Astrocyte of the cerebellum (primary cell): ENCODE measurements around the gene PPM1E.

Experiments
- DNase-seq: peaks from one replicate; pipeline ENCODE4 v3.0.0-alpha.2; 2011; ENCODE audit warnings: low read depth
- H3K4me3 ChIP-seq: 2 replicates; pipeline ENCODE4 v1.5.1; 2011; ENCODE audit warnings: mild to moderate bottlenecking, low read depth, low read length, moderate library complexity
- in situ Hi-C: cut with HindIII; loops from 2 replicates; pipeline ENCODE4 v1.10.0; 2017; ENCODE audit warnings: low sequenced_read_pairs
- TF ChIP-seq, protein P1 (sequence below): IDR thresholded peaks from 2 replicates; pipeline ENCODE4 v1.5.1; 2012; ENCODE audit warnings: low read length, low read depth, moderate library complexity, mild to moderate bottlenecking; ENCODE audit errors: missing control alignments

Gene PPM1E

GRCh38 chr17:58918072-58918471 is 162.4 kb downstream of the PPM1E start:
- no peak overlapping the region for H3K4me3 ChIP-seq
- TF ChIP-seq, protein P1, sequence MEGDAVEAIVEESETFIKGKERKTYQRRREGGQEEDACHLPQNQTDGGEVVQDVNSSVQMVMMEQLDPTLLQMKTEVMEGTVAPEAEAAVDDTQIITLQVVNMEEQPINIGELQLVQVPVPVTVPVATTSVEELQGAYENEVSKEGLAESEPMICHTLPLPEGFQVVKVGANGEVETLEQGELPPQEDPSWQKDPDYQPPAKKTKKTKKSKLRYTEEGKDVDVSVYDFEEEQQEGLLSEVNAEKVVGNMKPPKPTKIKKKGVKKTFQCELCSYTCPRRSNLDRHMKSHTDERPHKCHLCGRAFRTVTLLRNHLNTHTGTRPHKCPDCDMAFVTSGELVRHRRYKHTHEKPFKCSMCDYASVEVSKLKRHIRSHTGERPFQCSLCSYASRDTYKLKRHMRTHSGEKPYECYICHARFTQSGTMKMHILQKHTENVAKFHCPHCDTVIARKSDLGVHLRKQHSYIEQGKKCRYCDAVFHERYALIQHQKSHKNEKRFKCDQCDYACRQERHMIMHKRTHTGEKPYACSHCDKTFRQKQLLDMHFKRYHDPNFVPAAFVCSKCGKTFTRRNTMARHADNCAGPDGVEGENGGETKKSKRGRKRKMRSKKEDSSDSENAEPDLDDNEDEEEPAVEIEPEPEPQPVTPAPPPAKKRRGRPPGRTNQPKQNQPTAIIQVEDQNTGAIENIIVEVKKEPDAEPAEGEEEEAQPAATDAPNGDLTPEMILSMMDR, result no peak
- in situ Hi-C loops, result no loop called here
- no peak for DNase-seq

DNA sequence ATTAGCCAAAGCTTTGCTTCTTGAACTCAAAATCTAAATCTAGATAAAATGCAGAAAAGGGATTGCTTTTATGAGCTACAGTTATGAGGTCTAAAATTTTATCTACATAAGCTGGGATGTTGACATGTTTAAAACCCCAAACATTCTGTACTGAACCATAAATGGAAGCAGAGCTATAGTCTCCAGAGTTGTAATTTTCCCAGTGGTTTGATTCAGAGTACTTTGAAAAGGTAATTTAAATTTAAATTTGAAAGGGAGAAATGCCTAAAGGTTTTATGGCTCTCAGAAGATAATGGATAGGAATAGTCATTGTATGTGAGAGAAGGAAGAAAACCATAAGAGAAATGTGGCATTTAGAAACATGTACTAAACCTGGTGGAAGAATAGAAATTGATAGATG is 163.2 kb downstream of the PPM1E start:
- no peak for DNase-seq
- no peak overlapping the region for H3K4me3 ChIP-seq
- TF ChIP-seq, protein P1, result no peak
- in situ Hi-C loops, result no loop called here

GRCh38 chr17:58920773-58921172 is 165.1 kb downstream of the PPM1E start:
- H3K4me3 ChIP-seq, result no peak overlapping the region
- DNase-seq, result no peak
- TF ChIP-seq, protein P1, result no peak
- in situ Hi-C loops, result no loop called here

GRCh38 chr17:58932956-58933355 is 177.3 kb downstream of the PPM1E start:
- no peak overlapping the region for H3K4me3 ChIP-seq
- no peak for DNase-seq
- TF ChIP-seq, protein P1, result no peak
- in situ Hi-C loops, result no loop called here

DNA sequence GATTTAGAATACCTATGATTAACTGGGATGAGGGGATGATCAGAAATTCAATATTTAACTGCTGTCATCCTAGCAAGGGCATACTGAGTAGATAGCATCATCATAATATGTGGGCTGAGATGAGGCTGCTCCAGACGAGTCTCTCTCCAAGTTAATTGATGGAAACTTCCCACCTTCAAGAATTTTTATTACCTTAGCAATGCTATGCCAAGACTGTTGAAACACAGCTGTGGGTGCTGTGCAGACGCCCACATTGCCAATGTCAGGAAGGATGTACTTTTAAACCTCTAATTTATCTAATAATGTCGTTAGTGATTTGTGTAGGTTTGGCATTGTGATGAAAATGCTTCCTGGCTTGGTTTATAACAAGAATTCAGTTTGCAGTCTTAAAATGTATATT is 180.6 kb downstream of the PPM1E start:
- in situ Hi-C loops, result no loop called here

GRCh38 chr17:58944166-58944565 is 188.5 kb downstream of the PPM1E start:
- in situ Hi-C loops, result no loop called here
- TF ChIP-seq, protein P1, result no peak

More for the DNA sequence above, 180.6 kb downstream of the PPM1E start:
- TF ChIP-seq, protein P1, result no peak
- no peak overlapping the region for H3K4me3 ChIP-seq
- no peak for DNase-seq

GRCh38 chr17:58947411-58947810 is 191.8 kb downstream of the PPM1E start:
- H3K4me3 ChIP-seq, result no peak overlapping the region
- TF ChIP-seq, protein P1, result no peak
- in situ Hi-C loops, result no loop called here
- DNase-seq, result no peak

More at GRCh38 chr17:58944166-58944565, 188.5 kb downstream of the PPM1E start:
- no peak overlapping the region for H3K4me3 ChIP-seq
- no peak for DNase-seq
